ENCODE data around the gene HES6. TPM values are rescaled to one million over a fixed set of nuclear protein-coding genes. Genes with fewer than 3 reads are reported as not detected.

HES6 gene
- polyA plus RNA-seq, 1 donor (not counting 4 experiments of a cell fraction or from before 2014, with no cell fraction given), result 0.80 TPM

- H3K27me3 ChIP-seq (ENCODE audit: control insufficient read depth, extremely low read depth, insufficient read depth, low read length), result no peaks in the 10 kb centered on the region
- H2AFZ ChIP-seq (ENCODE audit: control insufficient read depth, low read length), result no peak overlapping the region
- TF ChIP-seq EZH2 (IDR thresholded peaks at IDR 0.05; ENCODE audit: low read length) (no peak), CTCF (optimal IDR thresholded peaks at IDR 0.05 in 1 of 3, IDR thresholded peaks at IDR 0.05 in 1 of 3, conservative IDR thresholded peaks at IDR 0.05 in 1 of 3; ENCODE audit: extremely low read depth in 1 of 3, insufficient read depth in 2 of 3, low read length in 3 of 3) (no peak)
- peaks cover 3 to 20% of the 10 kb centered on the region in 2 experiments for H3K36me3 ChIP-seq (ENCODE audit: control insufficient read depth in 2 of 2, extremely low read depth in 1 of 2, insufficient read depth in 2 of 2, low read length in 2 of 2)
- H3K9ac ChIP-seq (ENCODE audit: control insufficient read depth, extremely low read depth, insufficient read depth, low read length), result no peak overlapping the region
- FAIRE-seq (no peak), DNase-seq (ENCODE audit: low read depth, low spot score) (no peak)
- no peak overlapping the region for H3K27ac ChIP-seq (ENCODE audit: control insufficient read depth, insufficient read depth, low read length)
- dilution Hi-C loops (cut with MboI; ENCODE audit: extremely low pct_ligation_motif_present, low sequenced_read_pairs), result no loop called here
- H3K79me2 ChIP-seq (ENCODE audit: control insufficient read depth, insufficient read depth, low read length), result no peaks in the 10 kb centered on the region
- no peak overlapping the region for H3K4me2 ChIP-seq (ENCODE audit: control insufficient read depth, extremely low read depth, insufficient read depth, low read depth, low read length)
- H3K4me1 ChIP-seq (ENCODE audit: control insufficient read depth, extremely low read depth, insufficient read depth, low read length), result no peaks in the 10 kb centered on the region
- H3K9me3 ChIP-seq (ENCODE audit: control insufficient read depth, low read depth, low read length), result no peaks in the 10 kb centered on the region
- no peaks in the 10 kb centered on the region for H4K20me1 ChIP-seq (ENCODE audit: control insufficient read depth, extremely low read depth, insufficient read depth, low read length)
- no peaks in the 10 kb centered on the region for H3K9me1 ChIP-seq (ENCODE audit: control insufficient read depth, extremely low read depth, insufficient read depth, low read length)
- H3K4me3 ChIP-seq (ENCODE audit: control insufficient read depth in 2 of 3, extremely low read depth in 1 of 3, insufficient read depth in 2 of 3, low read depth in 1 of 3, low read length in 3 of 3), result no peak overlapping the region
Observed at GRCh38 chr2:238254095-238254723, 14.4 kb upstream of the HES6 start.

GRCh38 chr2:238252766-238253630 lies 13.2 kb upstream of the HES6 start:
- Histone ChIP-seq H3K79me2 (ENCODE audit: control insufficient read depth, insufficient read depth, low read length) (no peaks in the 10 kb centered on the region), H3K27me3 (ENCODE audit: control insufficient read depth, extremely low read depth, insufficient read depth, low read length) (no peaks in the 10 kb centered on the region), H3K4me2 (ENCODE audit: control insufficient read depth, extremely low read depth, insufficient read depth, low read depth, low read length) (no peak overlapping the region), H4K20me1 (ENCODE audit: control insufficient read depth, extremely low read depth, insufficient read depth, low read length) (no peaks in the 10 kb centered on the region), H2AFZ (ENCODE audit: control insufficient read depth, low read length) (no peak overlapping the region), H3K4me1 (ENCODE audit: control insufficient read depth, extremely low read depth, insufficient read depth, low read length) (no peaks in the 10 kb centered on the region), H3K9ac (ENCODE audit: control insufficient read depth, extremely low read depth, insufficient read depth, low read length) (no peak overlapping the region), H3K36me3 (ENCODE audit: control insufficient read depth in 2 of 2, extremely low read depth in 1 of 2, insufficient read depth in 2 of 2, low read length in 2 of 2) (peaks cover 4 to 24% of the 10 kb centered on the region in 2 experiments), H3K9me3 (ENCODE audit: control insufficient read depth, low read depth, low read length) (no peaks in the 10 kb centered on the region), H3K27ac (ENCODE audit: control insufficient read depth, insufficient read depth, low read length) (no peak overlapping the region), H3K4me3 (ENCODE audit: control insufficient read depth in 2 of 3, extremely low read depth in 1 of 3, insufficient read depth in 2 of 3, low read depth in 1 of 3, low read length in 3 of 3) (no peak overlapping the region), H3K9me1 (ENCODE audit: control insufficient read depth, extremely low read depth, insufficient read depth, low read length) (no peaks in the 10 kb centered on the region)
- TF ChIP-seq EZH2 (IDR thresholded peaks at IDR 0.05; ENCODE audit: low read length), result no peak
- TF ChIP-seq CTCF (optimal IDR thresholded peaks at IDR 0.05 in 1 of 3, IDR thresholded peaks at IDR 0.05 in 1 of 3, conservative IDR thresholded peaks at IDR 0.05 in 1 of 3; ENCODE audit: extremely low read depth in 1 of 3, insufficient read depth in 2 of 3, low read length in 3 of 3), result no peak
- no peak for DNase-seq (ENCODE audit: low read depth, low spot score)
- dilution Hi-C loops (cut with MboI; ENCODE audit: extremely low pct_ligation_motif_present, low sequenced_read_pairs), result no loop called here
- FAIRE-seq, result no peak

Data from keratinocyte (primary cell).